Measurements from ENCODE around the gene FBL. TPM values are rescaled to one million over a fixed set of nuclear protein-coding genes. Genes with fewer than 3 reads are reported as not detected.

The FBL gene
- total and polyA plus RNA-seq, 2 of the 4 experiments (the other 2 are of a cell fraction): 259 to 446 TPM

DNA sequence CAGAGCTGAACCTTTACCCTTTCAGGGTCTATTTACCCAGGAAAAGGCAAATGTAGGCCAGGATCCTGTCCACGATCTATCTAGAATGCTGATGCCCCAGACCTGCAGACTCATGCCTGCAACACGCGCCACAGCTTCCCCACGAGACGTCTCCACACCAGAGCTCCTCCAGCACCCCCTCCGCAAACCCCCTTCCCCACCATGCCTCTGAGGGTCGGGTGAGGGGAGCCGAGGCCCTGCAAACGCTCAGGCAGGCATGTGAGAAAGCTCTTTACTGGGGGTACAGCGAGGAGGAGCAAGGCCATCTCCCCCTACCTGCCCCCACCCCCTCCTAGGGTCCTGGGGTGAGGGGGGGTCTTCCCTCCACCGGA is 21.1 kb downstream of the FBL start:
- in situ Hi-C loops (cut with MboI; ENCODE audit: low sequenced_read_pairs): loop anchor here (25.0 kb wide), 1 partner anchor 388 kb away; the partner anchor contains the start of genes RPS16 and SUPT5H
- no peak for ATAC-seq (ENCODE audit: low read depth)
- CTCF ChIA-PET: no interaction called here

More for the DNA sequence above, 21.1 kb downstream of the FBL start:
- H4K91ac ChIP-seq (ENCODE audit: insufficient read depth, low read depth, low read length): no peak overlapping the region; the same call in 1 of the 2 replicates
- peaks cover 26% of the 10 kb centered on the region for H3K36me3 ChIP-seq (ENCODE audit: control insufficient read depth, insufficient read depth, low read length)
- TF ChIP-seq, protein P1, sequence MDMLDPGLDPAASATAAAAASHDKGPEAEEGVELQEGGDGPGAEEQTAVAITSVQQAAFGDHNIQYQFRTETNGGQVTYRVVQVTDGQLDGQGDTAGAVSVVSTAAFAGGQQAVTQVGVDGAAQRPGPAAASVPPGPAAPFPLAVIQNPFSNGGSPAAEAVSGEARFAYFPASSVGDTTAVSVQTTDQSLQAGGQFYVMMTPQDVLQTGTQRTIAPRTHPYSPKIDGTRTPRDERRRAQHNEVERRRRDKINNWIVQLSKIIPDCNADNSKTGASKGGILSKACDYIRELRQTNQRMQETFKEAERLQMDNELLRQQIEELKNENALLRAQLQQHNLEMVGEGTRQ (IDR thresholded peaks at IDR 0.05; ENCODE audit: low read depth, low read length): no peak
- TF ChIP-seq RCOR1 (IDR thresholded peaks at IDR 0.05; ENCODE audit: insufficient replicate concordance, low read length) (no peak), POLR2A (IDR thresholded peaks at IDR 0.05; ENCODE audit: low read depth, low read length) (no peak), RFX5 (IDR thresholded peaks at IDR 0.05; ENCODE audit: low read depth, low read length) (no peak), MAZ (IDR thresholded peaks at IDR 0.05; ENCODE audit: borderline replicate concordance, low read depth, low read length) (no peak), SMC3 (IDR thresholded peaks at IDR 0.05; ENCODE audit: low read depth, low read length) (no peak), CHD1 (IDR thresholded peaks at IDR 0.05; ENCODE audit: low read depth, low read length) (no peak), FOS (IDR thresholded peaks at IDR 0.05; ENCODE audit: low read depth, low read length) (no peak), MAFK (IDR thresholded peaks at IDR 0.05; ENCODE audit: low read depth, low read length) (no peak), RAD21 (IDR thresholded peaks at IDR 0.05; ENCODE audit: low read length) (no peak), MXI1 (IDR thresholded peaks at IDR 0.05; ENCODE audit: borderline replicate concordance, low read depth, low read length) (no peak), CEBPB (IDR thresholded peaks at IDR 0.05; ENCODE audit: low read depth, low read length) (no peak), NFE2L2 (IDR thresholded peaks at IDR 0.05; ENCODE audit: low read depth, low read length) (no peak), BHLHE40 (IDR thresholded peaks at IDR 0.05; ENCODE audit: low read depth, low read length) (no peak)
- TF ChIP-seq, protein P2, sequence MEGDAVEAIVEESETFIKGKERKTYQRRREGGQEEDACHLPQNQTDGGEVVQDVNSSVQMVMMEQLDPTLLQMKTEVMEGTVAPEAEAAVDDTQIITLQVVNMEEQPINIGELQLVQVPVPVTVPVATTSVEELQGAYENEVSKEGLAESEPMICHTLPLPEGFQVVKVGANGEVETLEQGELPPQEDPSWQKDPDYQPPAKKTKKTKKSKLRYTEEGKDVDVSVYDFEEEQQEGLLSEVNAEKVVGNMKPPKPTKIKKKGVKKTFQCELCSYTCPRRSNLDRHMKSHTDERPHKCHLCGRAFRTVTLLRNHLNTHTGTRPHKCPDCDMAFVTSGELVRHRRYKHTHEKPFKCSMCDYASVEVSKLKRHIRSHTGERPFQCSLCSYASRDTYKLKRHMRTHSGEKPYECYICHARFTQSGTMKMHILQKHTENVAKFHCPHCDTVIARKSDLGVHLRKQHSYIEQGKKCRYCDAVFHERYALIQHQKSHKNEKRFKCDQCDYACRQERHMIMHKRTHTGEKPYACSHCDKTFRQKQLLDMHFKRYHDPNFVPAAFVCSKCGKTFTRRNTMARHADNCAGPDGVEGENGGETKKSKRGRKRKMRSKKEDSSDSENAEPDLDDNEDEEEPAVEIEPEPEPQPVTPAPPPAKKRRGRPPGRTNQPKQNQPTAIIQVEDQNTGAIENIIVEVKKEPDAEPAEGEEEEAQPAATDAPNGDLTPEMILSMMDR (conservative IDR thresholded peaks at IDR 0.05; ENCODE audit: low read depth, low read length): no peak
- TF ChIP-seq, protein P3, sequence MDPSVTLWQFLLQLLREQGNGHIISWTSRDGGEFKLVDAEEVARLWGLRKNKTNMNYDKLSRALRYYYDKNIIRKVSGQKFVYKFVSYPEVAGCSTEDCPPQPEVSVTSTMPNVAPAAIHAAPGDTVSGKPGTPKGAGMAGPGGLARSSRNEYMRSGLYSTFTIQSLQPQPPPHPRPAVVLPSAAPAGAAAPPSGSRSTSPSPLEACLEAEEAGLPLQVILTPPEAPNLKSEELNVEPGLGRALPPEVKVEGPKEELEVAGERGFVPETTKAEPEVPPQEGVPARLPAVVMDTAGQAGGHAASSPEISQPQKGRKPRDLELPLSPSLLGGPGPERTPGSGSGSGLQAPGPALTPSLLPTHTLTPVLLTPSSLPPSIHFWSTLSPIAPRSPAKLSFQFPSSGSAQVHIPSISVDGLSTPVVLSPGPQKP (IDR thresholded peaks at IDR 0.05; ENCODE audit: borderline replicate concordance, low read depth, low read length): no peak
- no peak for DNase-seq
- H3K79me1 ChIP-seq (ENCODE audit: low read depth in 1 of 2, low read length in 2 of 2): peaks cover 8 to 18% of the 10 kb centered on the region in 2 experiments
- POLR2A ChIA-PET (ENCODE audit: unreplicated experiment): no interaction called here
- H3K9me3 ChIP-seq (ENCODE audit: control insufficient read depth, insufficient read depth, low read length): no peaks in the 10 kb centered on the region
- no peak overlapping the region for H3K4me3 ChIP-seq (ENCODE audit: insufficient read depth, low read depth, low read length)
- no peak overlapping the region for H2BK5ac ChIP-seq (ENCODE audit: low read depth, low read length, poor library complexity, severe bottlenecking)
- intact Hi-C loops (cut with micrococcal nuclease): no loop called here
- H3K27me3 ChIP-seq (ENCODE audit: control insufficient read depth, insufficient read depth, low read length): no peaks in the 10 kb centered on the region
- H3K27ac ChIP-seq (ENCODE audit: insufficient read depth, low read length): no peak overlapping the region
- dilution Hi-C loops (cut with HindIII; ENCODE audit: low sequenced_read_pairs, unreplicated experiment): no loop called here
- peak overlapping the region; percentile 20 for H4K5ac ChIP-seq (ENCODE audit: low read depth, low read length)
- H3K9me1 ChIP-seq (ENCODE audit: insufficient read depth, low read length): peaks cover 10% of the 10 kb centered on the region; the same call in 1 of the 2 replicates
- no CpG with 5 or more reads among the region's 11 CpGs for WGBS, 2 experiments (ENCODE audit: extremely low coverage in 2 of 2, insufficient read length in 1 of 2)
- no peak overlapping the region for H3K18ac ChIP-seq (ENCODE audit: low read depth, low read length)
- peak overlapping the region; percentile 58 for H2AK9ac ChIP-seq (replicated peaks; ENCODE audit: low read depth, low read length, poor library complexity)
- no peak overlapping the region for H3K23ac ChIP-seq (ENCODE audit: low read depth, low read length)
- H3K56ac ChIP-seq (ENCODE audit: extremely low read depth, insufficient read depth, low read length): no peak overlapping the region
- no peak overlapping the region for H3K4me2 ChIP-seq (ENCODE audit: low read depth, low read length)
- H3K4me1 ChIP-seq (ENCODE audit: control insufficient read depth, insufficient read depth, low read length): peaks cover 7% of the 10 kb centered on the region
- no peak overlapping the region for H2AK5ac ChIP-seq (ENCODE audit: low read depth, low read length)
- H2BK20ac ChIP-seq (ENCODE audit: low read depth, low read length): no peak overlapping the region
- peak overlapping the region; percentile 96 for H2AFZ ChIP-seq (replicated peaks; ENCODE audit: low read length, poor library complexity)
- no TSS peak for BruUV-seq (replicated peaks)
- H2BK120ac ChIP-seq (ENCODE audit: low read depth, low read length): no peak overlapping the region
- no peak overlapping the region for H2BK15ac ChIP-seq (ENCODE audit: low read depth, low read length)
- peak overlapping the region; percentile 65 to 96 for H4K8ac ChIP-seq (ENCODE audit: low read depth in 2 of 2, low read length in 2 of 2)
- 0 out of 2 replicates have a peak overlapping the region, but pooled peaks have one; percentile 64 for H3K4ac ChIP-seq (ENCODE audit: low read depth, low read length)
- H3K14ac ChIP-seq (replicated peaks; ENCODE audit: low read depth, low read length): no peak overlapping the region
- no peaks in the 10 kb centered on the region; the same call in 1 of the 2 replicates for H4K20me1 ChIP-seq (ENCODE audit: insufficient read depth, low read length)
- H3K9ac ChIP-seq (ENCODE audit: low read depth, low read length): no peak overlapping the region
